H9 (cell line): Measurements from ENCODE around the gene PLCH2. TPM values are rescaled to one million over a fixed set of nuclear protein-coding genes. Genes with fewer than 3 reads are reported as not detected.

Source experiments
- DNase-seq: peaks from one replicate; pipeline ENCODE4 v3.0.0-alpha.2; 2017
- H2AFZ ChIP-seq: one replicate; pipeline ENCODE4 v1.6.1; 2013; ENCODE audit warnings: mild to moderate bottlenecking, low read length, control low read depth, moderate library complexity
- H2AK5ac ChIP-seq: 2 replicates; pipeline ENCODE4 v1.6.1; 2013; ENCODE audit warnings: low read length, control low read depth, mixed read lengths; ENCODE audit not compliant: insufficient read length
- H2BK120ac ChIP-seq: one replicate; pipeline ENCODE4 v1.6.1; 2013; ENCODE audit warnings: low read depth, mild to moderate bottlenecking, low read length, control low read depth, inconsistent platforms; ENCODE audit not compliant: poor library complexity, severe bottlenecking
- H2BK12ac ChIP-seq: 2 replicates; pipeline ENCODE4 v1.6.1; 2013; ENCODE audit warnings: low read length, control low read depth, mixed read lengths, low read depth; ENCODE audit not compliant: insufficient read length
- H2BK15ac ChIP-seq: 2 replicates; pipeline ENCODE4 v1.6.1; 2013; ENCODE audit warnings: low read depth, low read length, control low read depth
- H2BK20ac ChIP-seq: one replicate; pipeline ENCODE4 v1.6.1; 2013; ENCODE audit warnings: low read depth, mild to moderate bottlenecking, low read length, control low read depth, inconsistent platforms; ENCODE audit not compliant: poor library complexity, severe bottlenecking
- H2BK5ac ChIP-seq: 2 replicates; pipeline ENCODE4 v1.6.1; 2013; ENCODE audit warnings: low read length, control low read depth, mixed read lengths; ENCODE audit not compliant: insufficient read length
- H3K14ac ChIP-seq: 2 replicates; pipeline ENCODE4 v1.6.1; 2013; ENCODE audit warnings: low read length, control low read depth; ENCODE audit not compliant: insufficient read depth
- H3K18ac ChIP-seq: 2 replicates; pipeline ENCODE4 v1.6.1; 2013; ENCODE audit warnings: low read depth, mild to moderate bottlenecking, mixed read lengths, low read length, control low read depth; ENCODE audit not compliant: insufficient read length
- H3K23ac ChIP-seq: 2 replicates; pipeline ENCODE4 v1.6.1; 2013; ENCODE audit warnings: low read length, control low read depth, mixed read lengths, low read depth; ENCODE audit not compliant: insufficient read length
- H3K23me2 ChIP-seq: 2 replicates; pipeline ENCODE4 v1.6.1; 2013; ENCODE audit warnings: low read depth, mild to moderate bottlenecking, mixed read lengths, low read length, control low read depth; ENCODE audit not compliant: insufficient read length, poor library complexity, severe bottlenecking
- H3K27ac ChIP-seq: 2 replicates; pipeline ENCODE4 v1.5.1; 2013; ENCODE audit warnings: low read length, control low read depth, mixed read lengths, low read depth; ENCODE audit not compliant: insufficient read length
- H3K27me3 ChIP-seq: 2 replicates; pipeline ENCODE4 v1.6.1; 2013; ENCODE audit warnings: low read length, control low read depth, inconsistent platforms; ENCODE audit not compliant: insufficient read depth
- H3K4ac ChIP-seq: 2 replicates; pipeline ENCODE4 v1.6.1; 2013; ENCODE audit warnings: low read depth, mild to moderate bottlenecking, control low read depth, inconsistent platforms, low read length, moderate library complexity
- H3K4me1 ChIP-seq: 2 replicates; pipeline ENCODE4 v1.6.1; 2013; ENCODE audit warnings: low read length, control low read depth, inconsistent platforms; ENCODE audit not compliant: insufficient read depth
- H3K4me2 ChIP-seq: 2 replicates; pipeline ENCODE4 v1.6.1; 2013; ENCODE audit warnings: low read length, control low read depth, mixed read lengths; ENCODE audit not compliant: insufficient read length, insufficient read depth
- H3K56ac ChIP-seq: 2 replicates; pipeline ENCODE4 v1.6.1; 2013; ENCODE audit warnings: low read depth, mild to moderate bottlenecking, mixed read lengths, low read length, control low read depth; ENCODE audit not compliant: insufficient read length
- H3K79me1 ChIP-seq: 2 replicates; pipeline ENCODE4 v1.6.1; 2013; ENCODE audit warnings: low read depth, mild to moderate bottlenecking, moderate library complexity, low read length, control low read depth, inconsistent platforms; ENCODE audit not compliant: insufficient read depth, poor library complexity, severe bottlenecking
- H3K79me2 ChIP-seq: 2 replicates; pipeline ENCODE4 v1.6.1; 2013; ENCODE audit warnings: low read length, control low read depth, inconsistent platforms; ENCODE audit not compliant: insufficient read depth
- H3K9ac ChIP-seq: 2 replicates; pipeline ENCODE4 v1.6.1; 2013; ENCODE audit warnings: low read length, control low read depth, mixed read lengths; ENCODE audit not compliant: insufficient read length; ENCODE audit errors: extremely low read depth
- H3K9me3 ChIP-seq: one replicate; pipeline ENCODE4 v1.6.1; 2013; ENCODE audit warnings: low read depth, low read length, inconsistent platforms; ENCODE audit not compliant: control insufficient read depth
- H3T11ph ChIP-seq: one replicate; pipeline ENCODE4 v1.6.1; 2013; ENCODE audit warnings: mild to moderate bottlenecking, low read length, control low read depth, inconsistent platforms
- H4K20me1 ChIP-seq: one replicate; pipeline ENCODE4 v1.6.1; 2013; ENCODE audit not compliant: control insufficient read depth, insufficient read length, insufficient read depth
- H4K5ac ChIP-seq: 2 replicates; pipeline ENCODE4 v1.6.1; 2013; ENCODE audit warnings: low read depth, mild to moderate bottlenecking, mixed read lengths, low read length, control low read depth; ENCODE audit not compliant: insufficient read length
- H4K8ac ChIP-seq: replicated peaks from 2 replicates; pipeline ENCODE4 v1.6.1; 2013; ENCODE audit warnings: low read length, control low read depth, mixed read lengths, low read depth; ENCODE audit not compliant: insufficient read length
- H4K91ac ChIP-seq: 2 replicates; pipeline ENCODE4 v1.6.1; 2013; ENCODE audit warnings: low read depth, mild to moderate bottlenecking, moderate library complexity, mixed read lengths, low read length, control low read depth; ENCODE audit not compliant: insufficient read length
- H3K27ac Mint-ChIP-seq, 3 experiments: 2 replicates in 2 of 3; 3 replicates in 1 of 3; pipeline ENCODE4 v1.8.0; 2020 to 2021; ENCODE audit warnings: mixed read lengths in 3 of 3, mild to moderate bottlenecking in 1 of 3, moderate library complexity in 1 of 3
- H3K27me3 Mint-ChIP-seq: 2 replicates; pipeline ENCODE4 v1.8.0; 2021; ENCODE audit warnings: low read depth, mild to moderate bottlenecking, moderate library complexity, mixed read lengths
- H3K36me3 Mint-ChIP-seq, 3 experiments: 2 replicates in 2 of 3; 3 replicates in 1 of 3; pipeline ENCODE4 v1.8.0; 2020 to 2021; ENCODE audit warnings: low read depth in 3 of 3, mixed read lengths in 3 of 3; ENCODE audit not compliant: insufficient read depth in 1 of 3
- H3K4me1 Mint-ChIP-seq, 2 experiments: 2 replicates each; pipeline ENCODE4 v1.8.0; 2020; ENCODE audit warnings: mixed read lengths in 2 of 2
- H3K4me3 Mint-ChIP-seq, 2 experiments: 2 replicates in 1 of 2; 3 replicates in 1 of 2; pipeline ENCODE4 v1.8.0; 2020 to 2021; ENCODE audit warnings: mild to moderate bottlenecking in 2 of 2, mixed read lengths in 2 of 2, moderate library complexity in 1 of 2
- H3K9me3 Mint-ChIP-seq, 2 experiments: 2 replicates in 1 of 2; 3 replicates in 1 of 2; pipeline ENCODE4 v1.8.0; 2020; ENCODE audit warnings: mild to moderate bottlenecking in 2 of 2, mixed read lengths in 2 of 2, moderate library complexity in 1 of 2
- CTCF ChIP-seq: fragments of 200-600 bp; sonication (generic); conservative IDR thresholded peaks from 3 replicates; pipeline ENCODE4 v1.8.0; 2021; ENCODE audit warnings: antibody characterized with exemption, mild to moderate bottlenecking
- WGBS: extraction: QIAGEN DNeasy Blood & Tissue Kit; methylation state at CpG from one replicate; pipeline ENCODE4 v1.1.7; 2013; ENCODE audit warnings: missing lambda C conversion rate, low lambda C conversion rate, mixed read lengths; ENCODE audit not compliant: insufficient read length; ENCODE audit errors: extremely low coverage; 5-methylcytosine and 5-hydroxymethylcytosine counted together
- total RNA-seq: library from RNA; stranded (reverse); gene quantifications from 2 replicates; pipeline ENCODE4 v1.2.1, GENCODE V29; 2021

PLCH2 gene
- total RNA-seq, 1 experiment from 2014 or later: 0.09 TPM

- no CpG with 5 or more reads among the region's 11 CpGs for WGBS
- no peak overlapping the region for H2BK120ac ChIP-seq
- H3K18ac ChIP-seq: no peak overlapping the region
- H3K27me3 ChIP-seq: no peaks in the 10 kb centered on the region
- no peak overlapping the region for H3K4me2 ChIP-seq
- no peaks in the 10 kb centered on the region for H3K9me3 Mint-ChIP-seq
- DNase-seq: no peak
- H3K27ac ChIP-seq: no peak overlapping the region
- no peak overlapping the region for H2AK5ac ChIP-seq
- no peak overlapping the region for H3K23ac ChIP-seq
- H3T11ph ChIP-seq: no peak overlapping the region
- no peaks in the 10 kb centered on the region for H3K27me3 Mint-ChIP-seq
- no peak overlapping the region for H2AFZ ChIP-seq
- H3K14ac ChIP-seq: no peak overlapping the region
- no peak for TF ChIP-seq CTCF
- H3K9ac ChIP-seq: no peak overlapping the region
- no peaks in the 10 kb centered on the region for H3K9me3 ChIP-seq
- H3K23me2 ChIP-seq: no peaks in the 10 kb centered on the region
- no peaks in the 10 kb centered on the region for H3K79me2 ChIP-seq
- no peaks in the 10 kb centered on the region for H3K4me1 Mint-ChIP-seq
- no peak overlapping the region for H2BK12ac ChIP-seq
- H3K36me3 Mint-ChIP-seq: peaks cover 25 to 60% (median 52%) of the 10 kb centered on the region in 3 experiments
- H3K4me3 Mint-ChIP-seq: no peak overlapping the region
- H2BK20ac ChIP-seq: no peak overlapping the region
- H2BK5ac ChIP-seq: no peak overlapping the region
- H3K27ac Mint-ChIP-seq: no peak overlapping the region
- no peaks in the 10 kb centered on the region for H3K4me1 ChIP-seq
- no peak overlapping the region for H4K8ac ChIP-seq
- no peak overlapping the region for H4K91ac ChIP-seq
- H3K56ac ChIP-seq: no peak overlapping the region
- no peak overlapping the region for H4K5ac ChIP-seq
- H4K20me1 ChIP-seq: peaks cover 3% of the 10 kb centered on the region
- no peak overlapping the region for H2BK15ac ChIP-seq
- H3K4ac ChIP-seq: no peak overlapping the region
- H3K79me1 ChIP-seq: no peaks in the 10 kb centered on the region
Measured at GRCh38 chr1:2515763-2516080, 39.6 kb downstream of the PLCH2 start.
